AG04449 (cell line): ENCODE measurements around the gene RPS24.

Source experiments
- CTCF ChIA-PET: fragments of 350-600 bp; formaldehyde crosslinking; extraction: SDS; loops from one replicate; lab custom pipeline; 2021; ENCODE audit warnings: antibody characterized with exemption; lab: Yijun Ruan, JAX
- POLR2A ChIA-PET: fragments of 400-600, 350-600 bp; formaldehyde crosslinking; extraction: SDS; loops from one replicate; lab custom pipeline; 2020; ENCODE audit warnings: antibody characterized with exemption, inconsistent platforms; lab: Yijun Ruan, JAX
- DNase-seq: peaks from one replicate; pipeline ENCODE4 v3.0.0-alpha.2; 2010; ENCODE audit warnings: low read depth, low spot score
- H3K4me3 ChIP-seq: 2 replicates; pipeline ENCODE4 v1.5.1; 2011; ENCODE audit warnings: low read depth, mild to moderate bottlenecking, control low read depth, low read length
- TF ChIP-seq, protein P1 (sequence below): IDR thresholded peaks from one replicate; pipeline ENCODE4 v1.5.1; 2011; ENCODE audit warnings: mild to moderate bottlenecking, moderate library complexity, low read length, control low read depth, inconsistent platforms; ENCODE audit not compliant: insufficient read depth; ENCODE audit errors: missing control alignments

RPS24 gene

DNA sequence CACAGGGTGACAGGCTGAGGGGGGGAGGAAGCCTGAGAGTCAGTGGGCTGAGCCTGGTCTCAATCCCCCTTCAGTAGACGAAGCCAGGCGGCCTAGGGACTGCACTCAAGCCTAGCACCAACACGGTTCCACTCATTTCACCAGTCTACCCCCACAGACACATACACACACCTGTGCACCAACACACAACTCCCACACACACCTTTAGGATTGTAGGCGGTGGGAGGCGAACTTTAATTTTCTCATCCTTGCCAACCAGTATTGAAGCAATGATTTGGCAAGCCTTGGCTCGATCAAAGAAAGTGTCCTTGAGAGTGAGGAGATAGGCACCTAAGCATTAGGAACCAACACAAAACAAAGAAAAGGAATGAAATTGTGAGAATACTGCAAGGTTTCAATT lies 24.0 kb upstream of the RPS24 start:
- POLR2A ChIA-PET, result no interaction called here
- no peak overlapping the region for H3K4me3 ChIP-seq
- DNase-seq, result no peak
- TF ChIP-seq, protein P1, sequence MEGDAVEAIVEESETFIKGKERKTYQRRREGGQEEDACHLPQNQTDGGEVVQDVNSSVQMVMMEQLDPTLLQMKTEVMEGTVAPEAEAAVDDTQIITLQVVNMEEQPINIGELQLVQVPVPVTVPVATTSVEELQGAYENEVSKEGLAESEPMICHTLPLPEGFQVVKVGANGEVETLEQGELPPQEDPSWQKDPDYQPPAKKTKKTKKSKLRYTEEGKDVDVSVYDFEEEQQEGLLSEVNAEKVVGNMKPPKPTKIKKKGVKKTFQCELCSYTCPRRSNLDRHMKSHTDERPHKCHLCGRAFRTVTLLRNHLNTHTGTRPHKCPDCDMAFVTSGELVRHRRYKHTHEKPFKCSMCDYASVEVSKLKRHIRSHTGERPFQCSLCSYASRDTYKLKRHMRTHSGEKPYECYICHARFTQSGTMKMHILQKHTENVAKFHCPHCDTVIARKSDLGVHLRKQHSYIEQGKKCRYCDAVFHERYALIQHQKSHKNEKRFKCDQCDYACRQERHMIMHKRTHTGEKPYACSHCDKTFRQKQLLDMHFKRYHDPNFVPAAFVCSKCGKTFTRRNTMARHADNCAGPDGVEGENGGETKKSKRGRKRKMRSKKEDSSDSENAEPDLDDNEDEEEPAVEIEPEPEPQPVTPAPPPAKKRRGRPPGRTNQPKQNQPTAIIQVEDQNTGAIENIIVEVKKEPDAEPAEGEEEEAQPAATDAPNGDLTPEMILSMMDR, result no peak
- CTCF ChIA-PET, result interaction anchor here (1.0 to 2.0 kb wide), 3 partner anchors 7 to 19 kb away, joined by 4 read pairs; no protein-coding TSS in a partner anchor

GRCh38 chr10:78010278-78010677 lies 23.4 kb upstream of the RPS24 start:
- ChIA-PET POLR2A (no interaction called here), CTCF (interaction anchor here (1.0 to 2.0 kb wide), 3 partner anchors 8 to 18 kb away, joined by 4 read pairs; no protein-coding TSS in a partner anchor)
- no peak for DNase-seq
- TF ChIP-seq, protein P1, result no peak
- H3K4me3 ChIP-seq, result no peak overlapping the region

DNA sequence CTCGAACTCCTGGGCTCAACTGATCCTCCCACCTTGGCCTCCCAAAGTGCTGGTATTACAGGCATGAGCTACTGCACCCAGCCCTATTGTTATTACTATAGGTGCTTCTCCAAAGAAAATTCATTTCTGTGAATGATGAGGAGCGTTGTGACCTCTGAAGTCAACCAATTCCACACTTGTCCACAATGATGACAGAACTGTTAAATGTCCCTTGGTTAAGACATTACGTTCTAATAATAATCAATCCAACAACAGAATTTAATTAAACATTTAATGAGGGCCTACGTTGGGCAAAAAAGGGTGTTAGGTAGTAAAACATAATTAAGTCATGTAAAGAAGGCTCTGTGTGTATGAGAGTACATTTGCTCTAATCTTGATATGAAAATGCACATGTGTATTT lies 22.6 kb upstream of the RPS24 start:
- TF ChIP-seq, protein P1, result no peak
- DNase-seq, result no peak
- ChIA-PET CTCF (interaction anchor here (2.0 kb wide), 1 partner anchor 9 kb away, joined by 4 read pairs; no protein-coding TSS in a partner anchor), POLR2A (no interaction called here)
- no peak overlapping the region for H3K4me3 ChIP-seq

DNA sequence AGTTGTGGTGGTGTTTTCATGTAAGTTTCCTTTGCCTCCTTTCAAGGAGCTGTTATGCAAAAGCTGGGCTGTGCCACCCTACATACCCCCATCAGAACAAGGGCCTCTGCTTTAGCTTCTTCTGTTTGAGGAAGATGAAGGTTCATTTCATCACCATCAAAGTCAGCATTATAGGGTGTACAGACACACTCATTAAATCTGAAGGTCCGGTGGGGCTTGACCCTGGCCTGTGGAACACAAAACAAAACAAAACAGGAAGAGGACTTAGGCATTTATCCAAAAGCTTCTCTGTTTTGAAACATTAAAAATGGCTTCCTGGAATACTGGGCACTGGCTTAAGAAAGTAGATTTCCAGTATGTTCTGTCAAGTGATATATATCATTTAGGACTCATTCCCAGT lies 20.1 kb upstream of the RPS24 start:
- TF ChIP-seq, protein P1, result no peak
- no peak overlapping the region for H3K4me3 ChIP-seq
- CTCF ChIA-PET, result interaction anchor here (1.6 to 2.2 kb wide), 2 partner anchors 10 to 15 kb away, joined by 4 to 11 read pairs; partner anchors contain the start of gene POLR3A
- no peak for DNase-seq
- POLR2A ChIA-PET, result no interaction called here

- H3K4me3 ChIP-seq, result no peak overlapping the region
- TF ChIP-seq, protein P1, result no peak
- ChIA-PET CTCF (interaction anchor here (0.6 to 2.9 kb wide), 2 partner anchors 43 to 168 kb away, joined by 3 to 9 read pairs; no protein-coding TSS in a partner anchor), POLR2A (no interaction called here)
- DNase-seq, result no peak
Observed at GRCh38 chr10:78015546-78015945, 18.1 kb upstream of the RPS24 start.

DNA sequence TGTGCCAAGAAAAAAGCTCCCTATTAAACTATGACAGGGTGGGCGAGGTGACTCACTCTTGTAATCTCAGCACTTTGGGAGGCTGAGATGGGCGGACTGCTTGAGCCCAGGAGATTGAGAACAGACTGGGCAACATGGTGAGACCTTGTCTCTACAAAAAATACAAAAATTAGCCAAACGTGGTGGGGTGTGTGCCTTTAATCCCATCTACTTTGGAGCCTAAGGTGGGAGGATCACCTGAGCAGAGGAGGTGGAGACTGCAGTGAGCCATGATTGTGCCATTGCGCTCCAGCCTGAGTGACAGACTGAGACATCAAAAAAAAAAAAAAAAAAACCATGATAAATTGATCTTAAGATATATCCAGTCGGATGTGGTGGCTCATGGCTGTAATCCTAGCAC lies 15.8 kb upstream of the RPS24 start:
- DNase-seq, result no peak
- POLR2A ChIA-PET, result no interaction called here
- H3K4me3 ChIP-seq, result no peak overlapping the region
- TF ChIP-seq, protein P1, result no peak
- CTCF ChIA-PET, result interaction anchor here (1.1 kb wide), 1 partner anchor 9 kb away, joined by 3 read pairs; no protein-coding TSS in a partner anchor
